ENCODE measurements around the gene LGALS3BP.

LGALS3BP gene

DNA sequence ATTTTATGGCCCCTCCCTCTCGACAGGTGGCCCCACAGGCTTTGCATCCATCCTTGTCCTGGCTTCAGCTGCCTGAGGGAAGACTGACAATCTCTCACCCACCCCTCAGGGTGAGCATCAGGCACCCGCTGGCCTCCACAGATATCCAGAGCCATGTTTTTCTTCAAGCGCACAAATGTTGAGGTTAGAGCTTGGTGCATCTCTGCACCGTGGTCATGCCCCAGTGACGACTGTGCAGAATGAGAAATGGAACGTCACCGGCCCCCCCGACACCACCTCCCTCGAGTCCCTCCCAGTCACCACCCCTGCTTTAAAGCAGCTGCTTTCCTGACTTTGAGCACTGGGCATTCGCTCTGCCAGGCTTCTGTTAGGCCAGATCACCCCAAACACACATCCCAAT, 34.8 kb downstream of the LGALS3BP start:
- DNase-seq = no peak

GRCh38 chr17:78944026-78944425, 35.7 kb downstream of the LGALS3BP start:
- no peak for DNase-seq

GRCh38 chr17:78940708-78941107, 39.0 kb downstream of the LGALS3BP start:
- peak in 1 of 56 donors; percentile 13 for DNase-seq

- no peak for DNase-seq
Measured at GRCh38 chr17:78940258-78940657, 39.5 kb downstream of the LGALS3BP start.

DNA sequence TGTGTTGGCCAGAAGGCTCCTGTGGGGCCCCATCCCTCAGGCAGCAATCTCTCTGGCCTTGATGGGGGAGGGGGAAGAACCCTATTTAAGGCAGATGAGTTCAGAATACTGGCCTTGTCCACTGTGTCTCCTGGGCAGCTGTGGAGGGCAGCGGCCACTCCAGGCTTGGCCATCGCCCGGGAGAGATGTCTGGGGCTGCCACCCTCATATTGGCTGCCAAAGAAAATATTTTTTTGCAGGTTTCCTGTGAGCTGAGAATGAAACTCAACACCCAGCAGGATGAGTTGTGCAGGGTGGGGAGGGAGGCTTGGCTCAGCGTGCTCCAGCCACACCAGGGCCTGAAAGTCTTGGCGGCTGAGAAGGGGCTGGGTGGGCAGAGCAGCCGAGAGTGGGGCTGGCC, 40.1 kb downstream of the LGALS3BP start:
- DNase-seq = no peak

DNA sequence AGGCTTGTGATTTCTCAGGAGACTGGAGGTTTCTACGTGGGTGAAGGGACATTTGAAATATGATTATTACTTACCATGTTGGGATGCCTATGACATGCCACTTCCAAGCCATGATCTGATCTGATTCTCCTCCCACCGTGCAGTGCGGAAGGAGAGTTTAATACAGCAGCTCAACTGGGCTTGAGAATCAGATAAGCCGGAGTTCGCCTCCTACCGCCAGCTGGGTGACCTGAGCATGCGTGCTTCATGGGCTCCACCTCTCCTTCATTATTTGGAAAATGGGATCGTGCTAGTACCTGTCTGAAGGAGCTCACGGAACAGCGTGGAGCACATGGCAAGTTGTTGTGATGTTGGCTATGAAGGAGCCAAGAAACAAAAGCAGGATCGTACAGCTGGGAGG, 42.2 kb downstream of the LGALS3BP start:
- no peak for DNase-seq

DNA sequence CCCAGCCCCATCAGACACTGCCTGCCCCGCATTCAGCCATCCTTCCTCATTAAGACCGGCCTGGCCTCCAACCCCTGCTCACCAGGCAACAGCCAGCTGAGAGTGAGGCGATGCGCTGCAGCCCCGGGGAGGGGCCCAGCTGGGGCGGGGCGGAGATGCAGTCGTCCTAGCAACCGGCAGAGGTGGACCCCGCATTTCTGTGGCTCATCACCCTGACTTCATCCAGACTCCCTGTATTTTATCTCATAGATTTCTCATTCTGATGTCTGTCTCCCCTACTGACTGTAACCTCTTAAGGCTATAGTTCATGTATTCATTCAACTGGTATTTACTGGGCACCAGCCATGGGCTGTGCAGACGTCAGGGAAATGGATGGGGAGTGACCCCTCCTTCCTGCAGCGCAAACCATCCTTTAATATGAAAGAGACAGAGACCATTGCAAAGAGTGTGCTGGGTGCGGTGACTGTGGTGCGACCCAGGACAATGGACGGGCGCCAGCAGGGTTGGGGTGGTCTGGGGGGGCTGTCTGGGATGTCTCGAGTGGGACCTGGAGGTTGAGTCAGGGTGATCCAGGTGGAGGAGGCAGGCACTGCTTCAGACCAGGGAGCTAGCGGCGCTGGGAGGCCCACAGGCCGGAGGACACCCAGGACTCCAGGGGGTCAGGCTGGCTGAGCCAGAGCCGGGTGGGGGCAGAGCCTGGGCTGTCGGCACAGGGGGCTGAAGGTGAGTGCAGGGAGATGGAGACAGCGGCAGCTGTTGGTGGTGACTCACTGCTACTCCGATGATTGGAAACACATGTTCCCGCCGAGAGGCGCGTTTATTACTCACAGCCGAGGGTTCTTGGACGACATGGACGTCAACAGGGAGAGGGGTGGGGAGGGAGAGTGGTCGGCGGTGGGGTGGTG, 44.1 kb downstream of the LGALS3BP start:
- no peak for DNase-seq

DNA sequence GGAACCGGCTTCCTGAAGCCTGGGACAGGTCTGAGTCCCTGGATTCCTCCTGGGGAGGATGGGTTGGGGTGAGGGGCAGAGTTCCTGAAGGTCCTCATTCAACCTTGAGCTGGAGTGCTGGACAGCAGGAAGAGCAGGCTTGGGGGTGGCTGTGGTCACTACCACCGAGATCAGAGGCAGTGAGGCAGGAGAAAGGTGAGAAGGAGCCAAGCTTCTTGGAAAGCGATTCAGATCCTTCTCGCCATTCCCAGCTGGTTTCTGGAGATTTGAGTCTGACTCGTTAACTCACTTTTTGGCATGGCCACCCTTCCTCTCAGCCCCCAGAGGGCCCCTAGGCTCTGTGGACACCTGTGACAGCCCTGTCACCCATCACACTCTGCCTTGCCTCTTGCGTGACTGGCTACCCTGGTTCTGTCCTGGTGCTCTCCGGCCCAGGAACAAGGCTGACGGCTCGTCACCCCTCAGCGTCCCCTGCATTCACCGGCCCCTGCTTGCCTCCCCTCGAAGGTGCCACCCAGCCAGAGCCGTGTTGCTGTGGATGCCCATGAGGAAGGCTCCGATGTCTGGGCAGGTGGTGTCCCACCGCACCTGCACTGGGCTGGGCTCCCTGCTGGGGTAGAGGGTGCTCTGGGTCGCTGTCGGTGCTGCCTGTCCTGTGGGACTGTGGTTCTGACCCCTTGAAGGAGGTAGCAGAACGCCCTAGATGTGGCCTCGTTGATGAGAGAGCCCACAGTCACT, 44.9 kb downstream of the LGALS3BP start:
- no peak for DNase-seq

- DNase-seq = peak in 54 of 56 donors; percentile 22 to 94 (median 80)
Measured at GRCh38 chr17:78933959-78934568, 45.7 kb downstream of the LGALS3BP start.

DNA sequence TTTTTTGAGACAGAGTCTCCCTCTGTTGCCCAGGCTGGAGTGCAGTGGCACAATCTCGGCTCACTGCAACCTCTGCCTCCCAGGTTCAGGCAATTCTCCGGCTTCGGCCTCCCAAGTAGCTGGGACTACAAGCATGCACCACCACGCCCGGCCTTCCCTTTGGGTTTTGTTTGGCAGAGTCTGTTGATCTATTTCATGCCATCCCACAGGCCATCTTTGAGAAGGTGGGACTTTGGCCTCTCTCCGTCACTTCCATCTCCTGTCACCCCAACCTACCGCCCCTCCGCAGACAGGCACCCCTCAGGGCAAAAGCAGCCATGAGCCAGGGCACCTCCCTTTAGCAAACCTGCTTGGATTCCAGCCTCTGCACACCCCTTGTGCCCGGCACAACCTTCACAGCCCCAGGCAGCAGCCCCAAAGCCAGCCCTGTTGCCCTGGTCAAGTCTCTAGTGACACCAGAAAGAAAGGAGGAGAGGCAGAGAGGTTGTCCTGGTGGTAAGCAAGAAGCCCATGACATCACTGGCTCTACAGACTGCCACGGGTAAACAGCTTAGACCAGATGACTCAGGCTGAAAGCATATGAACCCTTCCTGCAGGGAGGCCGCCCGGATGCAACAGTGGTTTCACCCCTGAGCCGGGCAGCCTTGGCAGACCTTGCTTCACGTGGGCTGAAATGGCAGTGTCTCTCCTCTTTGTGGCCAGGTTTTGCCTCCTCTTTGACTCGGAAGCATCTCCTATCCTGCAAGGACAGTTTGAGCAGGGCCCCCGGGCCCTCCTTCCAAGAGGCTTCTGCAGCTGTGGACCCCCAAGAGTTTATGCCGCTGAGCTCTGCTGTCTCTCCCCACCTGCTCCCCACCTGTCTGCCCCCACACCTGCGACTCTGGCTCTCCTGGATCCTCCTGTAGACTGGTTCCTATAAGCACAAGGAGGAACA, 46.4 kb downstream of the LGALS3BP start:
- DNase-seq = peak in 2 of 56 donors; percentile 35 to 65

- no peak for DNase-seq
Measured at GRCh38 chr17:78929908-78930775, 49.6 kb downstream of the LGALS3BP start.

- DNase-seq = peak in 34 of 56 donors; percentile 12 to 66 (median 47)
Measured at GRCh38 chr17:78925662-78926555, 53.8 kb downstream of the LGALS3BP start.

DNA sequence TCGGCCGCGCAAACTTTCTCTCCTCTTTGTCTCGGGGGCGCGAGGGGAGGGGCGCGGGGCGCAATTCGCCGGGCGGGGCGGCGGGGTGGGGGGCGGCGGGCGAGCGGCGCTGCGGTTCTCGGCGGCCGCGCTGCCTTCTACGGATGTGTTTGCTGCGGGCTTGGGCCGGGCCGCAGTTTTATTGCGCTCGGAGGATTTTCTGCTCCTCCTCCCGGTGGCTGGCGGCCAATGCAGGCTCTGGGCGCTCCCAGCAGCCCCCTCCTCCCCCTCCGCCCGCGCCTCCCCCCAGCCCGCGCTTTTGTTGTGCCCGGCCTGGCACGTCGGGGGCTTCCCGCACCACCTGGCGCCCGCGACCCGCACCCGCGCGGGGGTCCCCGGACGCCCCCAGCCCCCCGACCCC, 54.5 kb downstream of the LGALS3BP start, which contains the start of gene TIMP2:
Gene TIMP2, minus strand, starts transcription at position 154 of the 400 bp plus-strand sequence. CDS start 299 bp downstream, outside the sequence.
- peak in 54 of 56 donors; percentile 26 to 93 (median 77) for DNase-seq

- peak in 8 of 56 donors; percentile 13 to 75 (median 28) for DNase-seq
Measured at GRCh38 chr17:78924481-78925151, 55.1 kb downstream of the LGALS3BP start.

DNA sequence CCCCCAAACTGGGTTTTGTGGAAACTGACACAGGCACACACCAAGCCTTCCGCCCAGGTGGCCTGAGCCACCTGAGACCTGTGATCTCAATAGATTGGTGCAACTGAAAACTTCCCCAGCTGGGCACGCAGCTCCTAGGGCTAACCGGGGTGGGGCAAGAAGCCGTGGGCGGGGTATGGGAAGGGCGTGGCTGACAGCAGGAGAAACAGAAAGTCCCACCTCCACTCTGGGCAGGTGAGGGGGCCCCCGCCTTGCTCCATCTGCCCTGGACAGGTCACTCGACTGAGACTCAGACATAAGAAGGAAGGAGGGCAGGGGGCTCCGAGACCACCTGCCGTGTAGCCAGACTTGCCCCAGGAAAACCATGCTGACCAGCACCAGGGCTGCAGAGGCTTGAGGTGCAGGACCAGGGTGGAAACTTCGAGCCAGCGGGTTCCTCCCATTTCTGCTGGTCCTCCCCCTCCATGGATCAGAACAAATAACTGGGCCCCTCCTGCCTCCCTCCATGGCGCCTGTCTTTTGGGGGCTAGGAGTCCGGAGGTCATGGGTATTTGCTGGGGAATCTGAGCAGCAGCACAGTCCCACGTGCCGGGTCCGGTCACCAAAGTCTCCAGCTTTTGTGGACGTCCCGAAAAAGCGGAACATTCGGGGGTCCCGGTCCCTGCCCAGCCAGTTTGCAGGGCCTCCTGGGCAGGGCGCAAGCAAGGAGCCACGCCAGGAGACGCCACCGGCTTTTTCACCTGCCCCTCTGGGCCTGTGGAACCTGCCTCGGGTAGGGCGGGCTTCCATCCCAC, 55.9 kb downstream of the LGALS3BP start:
- DNase-seq = peak in 9 of 56 donors; percentile 11 to 36 (median 26)

DNA sequence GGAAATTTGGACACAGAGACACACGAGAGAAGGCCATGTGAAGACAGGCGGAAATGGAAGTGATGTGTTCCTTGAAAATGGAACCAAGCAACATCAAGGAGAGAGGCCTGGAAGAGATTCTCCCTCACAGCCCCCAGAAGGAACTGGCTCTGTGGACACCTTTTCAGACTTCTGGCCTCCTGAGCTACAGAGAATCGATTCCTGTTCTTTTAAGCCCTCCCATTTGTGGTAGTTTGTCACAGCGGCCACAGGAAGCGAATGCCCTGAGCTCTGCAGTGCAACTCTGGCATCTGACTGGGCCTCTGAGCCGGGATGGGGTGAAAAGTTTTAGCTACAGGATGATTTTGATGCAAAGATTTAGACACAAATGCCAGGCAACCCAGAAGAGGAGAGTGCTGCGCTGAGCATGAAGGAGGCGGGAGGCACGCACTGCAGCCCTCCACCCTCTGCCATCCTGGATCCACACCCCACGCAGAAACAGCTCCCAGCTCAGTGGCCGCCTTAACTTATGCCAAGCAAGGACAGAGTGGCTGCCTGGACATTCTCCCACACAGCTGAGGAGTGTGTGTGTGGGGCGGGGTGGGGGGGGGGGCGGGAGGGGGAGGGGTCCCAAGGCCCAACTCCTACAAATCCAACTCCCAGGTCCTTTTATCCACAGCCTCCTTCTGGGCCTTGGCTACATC, 56.8 kb downstream of the LGALS3BP start:
- DNase-seq = peak in 4 of 56 donors; percentile 9 to 34 (median 28)

Data from nucleus accumbens (tissue), 56 donors.